ENCODE results near the gene DHRS12.
A peak's percentile ranks its signal among the peaks of the same experiment; 100 is the strongest.

The DHRS12 gene

DNA sequence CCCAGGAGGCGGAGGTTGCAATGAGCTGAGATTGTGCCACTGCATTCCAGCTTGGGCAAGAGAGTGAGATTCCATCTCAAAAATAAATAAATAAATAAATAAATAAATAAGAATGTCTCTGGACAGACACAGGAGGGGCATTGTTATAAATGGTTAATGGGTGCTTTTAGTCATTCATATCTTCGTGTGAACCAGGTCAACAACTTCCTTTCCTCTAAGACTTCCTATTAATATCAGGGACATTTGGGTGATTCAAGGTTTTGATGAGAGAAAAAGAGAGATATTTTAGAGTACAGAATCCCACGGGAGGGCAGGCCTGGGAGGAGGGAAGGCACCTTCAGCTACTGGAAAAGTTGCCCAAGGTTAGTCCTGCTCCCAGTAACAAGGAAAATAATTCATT, 23.9 kb downstream of the DHRS12 start:
- DNase-seq, result no peak

DNA sequence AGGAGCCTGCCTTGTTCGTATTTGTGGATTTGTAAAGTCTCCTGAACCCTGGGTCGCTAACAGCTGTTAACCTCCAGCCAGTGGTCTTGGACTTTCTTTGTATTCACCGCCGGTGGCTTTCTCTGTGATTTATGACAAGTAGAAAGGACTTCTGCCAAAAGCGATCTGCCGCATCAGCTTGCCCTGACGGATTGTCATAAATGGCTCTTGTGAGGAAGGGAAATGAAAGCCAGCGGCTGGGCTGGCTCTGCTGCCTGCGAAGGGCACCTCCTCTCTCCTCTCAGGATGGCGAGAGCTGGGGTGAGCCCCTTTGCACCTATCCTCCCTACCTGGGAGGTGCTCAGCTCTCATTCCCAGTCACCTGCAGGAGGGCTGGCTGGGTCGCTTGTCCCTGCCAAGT, 25.6 kb downstream of the DHRS12 start:
- DNase-seq, result no peak

- DNase-seq, result no peak
Observed at GRCh38 chr13:51777921-51778320, 26.0 kb downstream of the DHRS12 start.

GRCh38 chr13:51776179-51776578, 27.8 kb downstream of the DHRS12 start:
- DNase-seq, result no peak

DNA sequence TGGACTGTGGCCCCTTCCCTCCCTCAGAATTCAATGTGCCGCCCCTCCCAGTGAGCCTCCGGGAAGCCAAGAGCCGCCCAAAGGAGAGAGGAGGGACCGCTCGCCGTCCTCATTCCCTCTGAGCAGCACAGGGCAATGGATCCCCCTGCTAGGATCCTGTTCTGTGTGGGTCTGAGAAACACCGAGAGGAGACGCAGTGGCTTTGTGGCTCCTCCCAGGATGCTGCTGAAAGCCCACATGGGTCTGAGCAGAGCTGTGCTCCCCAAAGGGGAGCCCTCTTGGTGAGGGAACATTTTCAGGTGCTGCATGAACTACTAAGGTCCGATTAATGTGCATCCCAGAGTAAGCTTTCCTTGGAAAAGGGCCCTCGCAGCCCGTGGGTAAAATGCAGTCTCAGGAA, 30.4 kb downstream of the DHRS12 start:
- DNase-seq, result no peak

DNA sequence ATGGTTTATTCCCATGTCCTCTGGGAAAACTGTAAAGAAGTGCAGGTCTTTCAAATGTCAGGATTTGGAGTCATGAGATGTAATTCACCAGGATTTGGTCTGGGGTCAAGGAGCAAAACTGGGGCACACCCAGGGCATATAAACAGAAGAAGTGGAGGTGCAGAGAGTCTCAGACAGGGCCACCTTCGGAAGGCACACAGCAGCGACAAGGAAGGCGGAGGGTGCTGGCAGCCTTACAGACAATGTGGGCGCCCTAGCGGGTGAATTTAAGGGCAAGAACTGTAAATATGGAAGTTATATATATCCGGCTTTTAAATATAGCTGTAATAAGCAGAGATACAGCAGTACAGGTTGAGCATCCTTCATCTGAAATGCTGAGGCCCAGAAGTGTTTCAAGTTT, 31.2 kb downstream of the DHRS12 start:
- DNase-seq, result no peak

GRCh38 chr13:51772105-51772455, 31.9 kb downstream of the DHRS12 start:
- no peak for DNase-seq

DNA sequence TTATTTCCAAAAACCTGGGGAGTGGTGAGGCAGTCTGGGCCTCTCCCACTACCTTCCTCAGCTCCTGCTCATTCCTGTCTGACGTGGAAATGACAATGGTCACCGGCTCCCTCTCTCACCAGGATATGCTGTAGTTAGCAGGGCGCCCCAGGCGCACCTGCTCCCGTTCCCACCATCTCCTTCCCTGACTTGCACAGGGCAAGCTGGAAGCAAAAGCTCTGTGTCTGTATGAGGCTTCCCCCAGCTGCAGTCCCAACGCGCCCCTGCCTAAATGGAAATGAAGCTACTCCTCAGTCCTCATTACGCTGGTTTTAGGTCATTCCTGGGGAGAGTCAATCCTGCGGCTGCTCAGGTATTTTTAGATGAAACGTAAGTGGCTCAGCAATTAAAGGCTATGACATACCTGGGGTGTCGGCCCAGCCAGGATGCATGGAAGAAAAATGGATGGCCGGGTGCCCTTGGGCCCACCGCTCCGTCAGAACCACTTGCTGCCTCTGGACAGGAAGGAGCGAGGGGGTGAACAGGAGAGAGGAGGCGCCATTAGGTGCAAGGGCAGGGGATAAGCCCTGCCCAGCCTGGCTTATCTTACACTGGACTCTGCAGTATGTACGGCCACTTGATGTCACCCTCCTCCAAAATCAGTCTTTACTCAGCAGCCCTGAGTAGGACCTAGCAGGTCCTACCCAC, 32.4 kb downstream of the DHRS12 start:
- no peak for DNase-seq

DNA sequence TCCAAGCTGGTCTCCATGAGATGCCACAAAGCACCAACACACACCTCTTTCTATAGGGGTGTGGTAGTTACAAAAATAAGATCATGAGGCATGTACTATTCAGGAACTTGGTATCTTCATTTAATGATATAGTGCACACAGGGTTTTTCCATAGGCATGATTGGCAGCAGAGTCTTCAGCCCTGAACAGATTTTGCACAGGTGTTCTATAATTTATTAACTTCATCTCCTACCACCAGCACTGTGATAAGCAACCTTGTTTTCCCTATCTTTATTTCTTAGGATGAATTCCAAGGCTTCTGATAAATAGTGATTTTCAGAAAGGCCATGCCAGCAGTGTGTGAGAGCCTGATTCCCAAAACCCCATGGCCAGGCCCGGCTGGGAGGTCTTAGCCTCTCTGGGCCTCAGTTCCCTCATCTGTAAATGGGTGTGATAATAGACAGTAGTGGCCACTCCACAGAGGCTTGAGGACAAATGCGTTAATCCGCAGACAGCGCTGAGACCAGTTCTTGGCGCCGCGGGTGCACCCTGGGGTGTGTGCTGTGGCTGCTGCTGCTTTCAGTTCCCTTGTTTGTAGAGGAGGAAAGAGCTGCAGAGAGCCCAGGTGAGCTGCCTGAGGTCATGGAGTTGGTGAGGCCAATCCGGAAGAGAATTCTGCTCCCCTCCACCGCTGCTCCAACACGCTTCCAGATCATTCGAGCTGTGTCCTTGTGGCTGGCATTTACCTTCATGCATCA, 33.1 kb downstream of the DHRS12 start:
- DNase-seq, result no peak

DNA sequence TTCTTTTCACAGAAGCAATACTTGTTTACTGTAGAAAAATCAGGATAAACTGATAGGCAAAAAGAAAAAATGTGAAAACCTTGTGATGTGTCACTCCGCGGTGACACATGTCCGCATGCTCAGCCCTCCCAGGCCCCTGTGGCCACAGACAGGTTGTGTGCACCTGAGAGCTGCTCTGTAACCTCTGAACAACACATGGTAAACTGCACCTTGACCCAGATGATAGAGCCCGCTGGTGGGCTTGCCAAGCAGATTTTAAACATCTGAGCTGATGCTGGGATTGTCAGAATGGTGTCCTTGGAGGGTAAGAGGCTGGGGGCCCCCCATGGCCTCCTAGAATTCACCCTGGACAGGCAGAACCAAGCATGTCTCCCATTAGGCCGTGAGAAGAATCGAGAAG, 33.8 kb downstream of the DHRS12 start:
- no peak for DNase-seq

DNA sequence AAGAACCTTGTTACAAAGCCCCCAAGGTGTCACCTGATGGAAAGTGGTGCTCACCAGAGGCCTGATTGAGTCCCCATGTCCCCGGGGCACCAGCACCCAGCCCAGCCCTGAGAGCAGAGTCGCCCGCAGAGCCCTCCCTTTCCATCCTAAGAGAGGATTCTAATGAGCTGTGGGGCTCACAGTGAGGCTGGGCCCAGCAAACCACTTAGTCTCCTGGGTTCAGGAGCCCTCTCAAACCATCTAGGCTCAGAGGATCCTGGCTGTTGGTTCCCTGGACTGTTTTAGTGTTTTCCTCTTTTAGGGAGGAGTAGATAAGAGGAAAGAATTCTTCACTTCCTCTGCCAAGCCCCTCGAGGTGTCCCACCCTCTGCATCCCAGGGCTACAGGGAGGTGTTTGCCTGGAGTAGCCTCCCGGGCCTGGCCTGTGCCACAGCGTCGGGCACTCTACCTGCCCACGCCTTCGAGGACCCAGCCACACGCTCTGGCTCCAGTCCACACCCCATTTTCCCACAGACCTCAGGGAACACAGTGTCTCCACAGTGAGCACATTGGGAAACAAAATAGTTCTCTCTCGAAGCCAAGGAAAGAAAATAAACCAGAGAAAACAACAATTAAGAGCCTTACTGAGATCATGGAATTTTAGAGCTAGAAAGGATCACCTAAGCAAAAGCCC, 34.4 kb downstream of the DHRS12 start:
- DNase-seq, result no peak

- DNase-seq, result no peak
Observed at GRCh38 chr13:51768976-51769375, 35.0 kb downstream of the DHRS12 start.

DNA sequence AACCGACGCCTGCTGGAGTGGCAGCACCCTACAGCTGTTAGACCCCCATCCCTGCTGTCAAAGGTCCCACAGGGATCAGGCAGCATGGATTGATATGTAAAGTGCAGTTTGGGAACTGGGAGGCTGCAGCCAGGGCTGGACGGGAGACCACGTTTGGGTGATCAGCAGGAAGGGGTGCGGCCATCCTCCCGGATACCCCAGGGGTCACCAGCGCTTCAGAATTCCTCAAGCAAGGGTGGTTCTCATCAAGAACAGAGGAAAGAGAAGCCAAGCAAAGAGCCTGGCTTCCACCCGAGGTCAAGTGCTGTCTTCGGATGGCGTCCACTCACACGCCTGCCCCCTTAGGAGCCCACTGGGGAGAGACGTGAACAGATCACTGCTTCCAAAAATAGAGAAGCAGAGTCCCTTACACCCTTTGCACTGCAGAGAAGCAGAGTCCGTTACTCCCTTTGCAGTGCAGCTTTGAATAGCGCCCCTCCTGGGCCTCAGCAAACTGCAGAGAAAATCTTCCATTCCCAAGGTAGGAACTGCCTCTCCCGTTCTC, 35.5 kb downstream of the DHRS12 start:
- no peak for DNase-seq

DNA sequence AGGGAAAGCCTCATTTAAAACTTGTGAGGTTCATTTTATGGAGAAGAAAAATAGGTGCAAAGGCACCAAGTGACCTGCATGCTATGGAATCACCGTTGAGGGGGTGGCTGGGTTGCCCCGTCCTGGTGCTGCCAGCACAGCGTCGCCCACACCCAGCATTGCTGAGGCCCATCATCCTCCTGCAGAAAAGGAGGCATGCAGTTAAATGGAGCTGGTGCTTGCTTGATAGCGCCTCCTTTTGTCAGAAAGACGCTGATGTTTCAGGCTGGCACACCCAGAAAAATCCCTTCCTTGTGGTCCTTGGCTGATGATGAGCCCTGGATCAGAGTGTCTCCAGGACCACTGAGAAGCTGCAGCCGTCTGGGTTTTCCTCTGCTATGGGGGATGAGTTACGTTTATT, 36.9 kb downstream of the DHRS12 start:
- no peak for DNase-seq

- no peak for DNase-seq
Observed at GRCh38 chr13:51765142-51765515, 38.8 kb downstream of the DHRS12 start.

DNA sequence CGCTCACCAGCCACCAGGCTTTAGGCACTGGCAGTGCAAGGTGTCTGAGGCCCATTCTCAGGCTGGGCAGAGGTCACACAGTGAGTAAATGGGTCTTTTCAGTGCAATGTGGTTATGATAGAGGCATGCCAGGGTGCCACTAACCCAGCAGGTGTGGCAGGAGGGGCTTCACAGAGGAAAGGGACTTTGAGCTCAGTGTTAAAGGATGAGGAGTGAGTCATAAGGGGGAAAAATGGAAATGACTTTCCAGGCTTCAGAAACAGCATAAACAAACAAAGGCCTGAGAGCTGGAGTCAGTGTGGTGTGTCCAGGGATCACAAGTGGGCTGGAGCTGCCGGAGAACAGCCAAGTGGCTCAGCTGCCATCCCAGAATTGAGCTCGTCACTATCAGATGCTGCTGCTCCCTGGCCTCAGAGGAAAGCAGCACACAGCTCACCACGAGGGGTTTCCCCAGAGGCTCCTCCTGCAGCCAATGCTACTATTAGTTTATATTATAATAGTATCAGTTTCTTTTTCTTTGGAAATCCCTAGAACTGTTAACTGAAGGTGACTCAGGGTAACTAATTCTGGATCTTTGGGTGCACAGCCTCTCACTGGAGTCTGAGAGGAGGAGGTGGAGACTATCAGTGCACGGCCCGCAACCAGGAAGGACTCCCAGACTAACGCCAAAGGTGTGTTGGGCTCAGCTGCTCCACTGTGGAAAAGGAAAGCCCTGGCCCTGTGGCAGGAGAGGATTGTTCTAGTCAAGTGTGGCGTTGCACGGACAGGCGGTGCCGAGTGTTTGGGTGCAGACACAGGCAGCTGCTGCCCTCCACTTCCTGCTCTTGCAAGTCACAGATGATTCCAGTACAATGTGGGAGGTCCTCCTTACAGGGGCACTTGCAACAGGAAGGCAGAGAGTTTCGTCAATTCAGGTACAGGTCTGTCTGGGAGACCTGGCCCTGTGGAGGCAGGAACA, 39.5 kb downstream of the DHRS12 start:
- DNase-seq, result peak; percentile 37

DNA sequence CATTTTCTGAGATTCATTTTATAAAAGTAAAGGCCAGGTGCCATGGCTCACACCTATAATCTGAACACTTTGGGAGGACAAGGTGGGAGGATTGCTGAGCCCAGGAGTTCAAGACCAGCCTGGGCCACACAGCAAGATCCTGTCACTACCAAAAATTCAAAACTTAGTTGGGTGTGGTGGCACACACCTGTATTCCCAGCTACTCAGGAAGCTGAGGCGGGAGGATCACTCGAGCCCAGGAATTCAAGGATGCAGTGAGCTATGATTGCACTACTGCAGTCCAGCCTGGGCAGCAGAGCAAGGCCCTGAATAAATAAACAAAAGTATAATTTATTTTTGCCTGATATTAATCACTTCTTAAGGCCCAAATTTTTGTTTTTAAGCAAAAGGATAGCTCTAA, 40.5 kb downstream of the DHRS12 start:
- no peak for DNase-seq

- DNase-seq, result no peak
Observed at GRCh38 chr13:51761643-51762350, 42.2 kb downstream of the DHRS12 start.

GRCh38 chr13:51760592-51760991, 43.4 kb downstream of the DHRS12 start:
- no peak for DNase-seq

DNA sequence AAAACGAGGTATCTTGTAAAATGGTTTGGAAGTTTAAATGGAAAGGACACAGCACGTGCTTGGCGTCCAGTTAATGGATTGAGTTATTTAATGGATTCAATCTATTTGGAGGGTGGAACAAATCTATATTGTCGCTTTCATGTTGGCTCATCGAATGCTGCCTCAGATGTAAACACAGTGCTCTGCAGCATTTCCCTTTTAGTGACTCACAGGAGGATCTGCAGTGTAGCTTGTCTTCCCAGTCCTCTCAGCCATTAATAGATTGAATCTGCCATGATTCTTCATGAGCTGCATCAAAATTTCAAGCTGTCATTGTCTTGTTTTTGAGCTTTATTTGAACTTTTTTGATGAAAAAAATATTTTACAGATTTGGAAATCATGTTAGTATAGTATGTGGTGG, 44.7 kb downstream of the DHRS12 start:
- no peak for DNase-seq

DNA sequence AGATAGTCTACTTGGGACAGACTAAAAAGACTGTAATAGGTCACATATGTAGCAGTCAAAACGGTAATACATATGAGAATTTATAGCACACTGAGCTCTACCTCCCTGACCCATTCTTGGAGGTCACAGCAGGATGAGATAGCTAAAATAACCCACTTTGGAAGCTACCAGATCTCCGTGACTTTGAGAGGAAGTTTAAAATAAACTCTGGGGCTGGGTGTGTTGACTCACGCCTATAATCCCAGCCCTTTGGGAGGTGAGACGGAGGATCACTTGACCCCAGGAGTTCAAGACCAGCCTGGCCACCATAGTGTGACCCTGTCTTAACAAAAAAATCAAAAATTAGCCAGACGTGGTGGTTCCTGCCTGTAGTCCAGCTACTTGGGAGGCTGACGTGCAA, 45.3 kb downstream of the DHRS12 start:
- DNase-seq, result no peak

GRCh38 chr13:51756651-51757050, 47.3 kb downstream of the DHRS12 start:
- DNase-seq, result no peak
